CD4-positive, alpha-beta T cell (primary cell): Measurements from ENCODE around the gene FAM3A. TPM values are rescaled to one million over a fixed set of nuclear protein-coding genes. Genes with fewer than 3 reads are reported as not detected.

ENCODE experiments used
- ATAC-seq: fragments of 200-7000 bp; cut with Tn5 transposase; one replicate; pipeline ENCODE4 v1.10.0; 2022; ENCODE audit warnings: mild to moderate bottlenecking; ENCODE audit not compliant: poor library complexity
- CTCF ChIA-PET: fragments of 350-600 bp; sonication (Branson Sonifier 250); formaldehyde crosslinking; loops from one replicate; lab custom pipeline; 2021; ENCODE audit warnings: antibody characterized with exemption, inconsistent platforms; lab: Charles Lee
- POLR2A ChIA-PET: fragments of 350-600 bp; sonication (Branson Sonifier 250); formaldehyde crosslinking; loops from one replicate; lab custom pipeline; 2021; ENCODE audit warnings: antibody characterized with exemption, inconsistent platforms; lab: Charles Lee
- DNase-seq, 14 experiments: peaks; one replicate each; pipeline ENCODE4 v3.0.0-alpha.2; 2013 to 2020; ENCODE audit warnings: mixed read lengths in 2 of 14
- H3K27ac ChIP-seq, 2 donors: one replicate each; pipeline versions ENCODE4 v1.5.1 to v1.7.0; 2013; ENCODE audit warnings: low read length in 2 of 2, low read depth in 1 of 2, mild to moderate bottlenecking in 1 of 2
- H3K27me3 ChIP-seq, 2 experiments: 1 replicate in 1 of 2; 2 replicates in 1 of 2; pipeline versions ENCODE4 v1.6.1 to v1.7.0; 2013; ENCODE audit warnings: low read length in 2 of 2, control low read depth in 1 of 2, mild to moderate bottlenecking in 1 of 2, moderate library complexity in 1 of 2; ENCODE audit not compliant: insufficient read depth in 2 of 2, control insufficient read depth in 1 of 2
- H3K36me3 ChIP-seq: one replicate; pipeline ENCODE4 v1.6.1; 2013; ENCODE audit warnings: low read length, control low read depth; ENCODE audit not compliant: insufficient read depth
- H3K4me1 ChIP-seq: one replicate; pipeline ENCODE4 v1.6.1; 2013; ENCODE audit warnings: low read length, control low read depth; ENCODE audit not compliant: insufficient read depth
- H3K4me3 ChIP-seq: one replicate; pipeline ENCODE4 v1.5.1; 2013; ENCODE audit warnings: mild to moderate bottlenecking, low read length, moderate library complexity
- H3K9me3 ChIP-seq, 2 experiments: 1 replicate in 1 of 2; 2 replicates in 1 of 2; pipeline versions ENCODE4 v1.6.1 to v1.7.0; 2013; ENCODE audit warnings: low read length in 2 of 2, mild to moderate bottlenecking in 2 of 2, control low read depth in 1 of 2, moderate library complexity in 1 of 2; ENCODE audit not compliant: control insufficient read depth in 1 of 2, insufficient read depth in 1 of 2
- H3K27ac Mint-ChIP-seq: one replicate; pipeline ENCODE4 v1.8.0; 2020; ENCODE audit warnings: mixed read lengths
- H3K27me3 Mint-ChIP-seq: one replicate; pipeline ENCODE4 v1.8.0; 2021; ENCODE audit warnings: mixed read lengths
- H3K36me3 Mint-ChIP-seq: one replicate; pipeline ENCODE4 v1.8.0; 2021; ENCODE audit warnings: low read depth, mixed read lengths
- H3K4me1 Mint-ChIP-seq: one replicate; pipeline ENCODE4 v1.8.0; 2021; ENCODE audit warnings: low read depth, mixed read lengths
- H3K4me3 Mint-ChIP-seq: one replicate; pipeline ENCODE4 v1.8.0; 2020; ENCODE audit warnings: mild to moderate bottlenecking, mixed read lengths
- H3K9me3 Mint-ChIP-seq: one replicate; pipeline ENCODE4 v1.8.0; 2020; ENCODE audit warnings: mixed read lengths
- intact Hi-C, 2 experiments: fragments of 100-400 bp; cut with DNase I in 1 of 2; cut with micrococcal nuclease in 1 of 2; formaldehyde crosslinking; loops; one replicate each; pipeline versions ENCODE4 v1.15.1 to v1.9.0; 2023 to 2025; cut with DNase I, micrococcal nuclease
- total RNA-seq, 174 experiments: library from RNA in 2 of 174; stranded (reverse) in 2 of 174; gene quantifications; one replicate each; pipeline ENCODE4 v1.2.3 and lab custom pipeline; 2021 to 2026
- TF ChIP-seq, protein P1 (sequence below): fragments of 200-600 bp; IDR thresholded peaks from one replicate; pipeline ENCODE4 v1.8.0; 2022; ENCODE audit warnings: antibody characterized with exemption, mild to moderate bottlenecking

Gene FAM3A
- total RNA-seq, 2 experiments from 2014 or later: 36.1 to 38.2 TPM

GRCh38 chrX:154481195-154481594 lies 34.8 kb downstream of the FAM3A start:
- TF ChIP-seq, protein P1, sequence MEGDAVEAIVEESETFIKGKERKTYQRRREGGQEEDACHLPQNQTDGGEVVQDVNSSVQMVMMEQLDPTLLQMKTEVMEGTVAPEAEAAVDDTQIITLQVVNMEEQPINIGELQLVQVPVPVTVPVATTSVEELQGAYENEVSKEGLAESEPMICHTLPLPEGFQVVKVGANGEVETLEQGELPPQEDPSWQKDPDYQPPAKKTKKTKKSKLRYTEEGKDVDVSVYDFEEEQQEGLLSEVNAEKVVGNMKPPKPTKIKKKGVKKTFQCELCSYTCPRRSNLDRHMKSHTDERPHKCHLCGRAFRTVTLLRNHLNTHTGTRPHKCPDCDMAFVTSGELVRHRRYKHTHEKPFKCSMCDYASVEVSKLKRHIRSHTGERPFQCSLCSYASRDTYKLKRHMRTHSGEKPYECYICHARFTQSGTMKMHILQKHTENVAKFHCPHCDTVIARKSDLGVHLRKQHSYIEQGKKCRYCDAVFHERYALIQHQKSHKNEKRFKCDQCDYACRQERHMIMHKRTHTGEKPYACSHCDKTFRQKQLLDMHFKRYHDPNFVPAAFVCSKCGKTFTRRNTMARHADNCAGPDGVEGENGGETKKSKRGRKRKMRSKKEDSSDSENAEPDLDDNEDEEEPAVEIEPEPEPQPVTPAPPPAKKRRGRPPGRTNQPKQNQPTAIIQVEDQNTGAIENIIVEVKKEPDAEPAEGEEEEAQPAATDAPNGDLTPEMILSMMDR: no peak
- Mint-ChIP-seq H3K4me1 (peaks cover 26% of the 10 kb centered on the region), H3K9me3 (no peaks in the 10 kb centered on the region), H3K4me3 (no peak overlapping the region), H3K27ac (peak overlapping the region; percentile 12), H3K27me3 (no peaks in the 10 kb centered on the region), H3K36me3 (no peaks in the 10 kb centered on the region)
- ChIA-PET POLR2A (no interaction called here), CTCF (no interaction called here)
- no peaks in the 10 kb centered on the region for H3K9me3 ChIP-seq
- peaks cover 16% of the 10 kb centered on the region for H3K36me3 ChIP-seq
- intact Hi-C loops: loop anchor here in 1 of 2 experiments (10.0 kb wide), 1 partner anchor 46 kb away; the partner anchor contains the start of gene GDI1
- ATAC-seq (no peak), DNase-seq (no peak)
- H3K4me3 ChIP-seq: no peak overlapping the region
- no peaks in the 10 kb centered on the region for H3K27me3 ChIP-seq
- H3K4me1 ChIP-seq: peaks cover 46% of the 10 kb centered on the region
- H3K27ac ChIP-seq: no peak overlapping the region

DNA sequence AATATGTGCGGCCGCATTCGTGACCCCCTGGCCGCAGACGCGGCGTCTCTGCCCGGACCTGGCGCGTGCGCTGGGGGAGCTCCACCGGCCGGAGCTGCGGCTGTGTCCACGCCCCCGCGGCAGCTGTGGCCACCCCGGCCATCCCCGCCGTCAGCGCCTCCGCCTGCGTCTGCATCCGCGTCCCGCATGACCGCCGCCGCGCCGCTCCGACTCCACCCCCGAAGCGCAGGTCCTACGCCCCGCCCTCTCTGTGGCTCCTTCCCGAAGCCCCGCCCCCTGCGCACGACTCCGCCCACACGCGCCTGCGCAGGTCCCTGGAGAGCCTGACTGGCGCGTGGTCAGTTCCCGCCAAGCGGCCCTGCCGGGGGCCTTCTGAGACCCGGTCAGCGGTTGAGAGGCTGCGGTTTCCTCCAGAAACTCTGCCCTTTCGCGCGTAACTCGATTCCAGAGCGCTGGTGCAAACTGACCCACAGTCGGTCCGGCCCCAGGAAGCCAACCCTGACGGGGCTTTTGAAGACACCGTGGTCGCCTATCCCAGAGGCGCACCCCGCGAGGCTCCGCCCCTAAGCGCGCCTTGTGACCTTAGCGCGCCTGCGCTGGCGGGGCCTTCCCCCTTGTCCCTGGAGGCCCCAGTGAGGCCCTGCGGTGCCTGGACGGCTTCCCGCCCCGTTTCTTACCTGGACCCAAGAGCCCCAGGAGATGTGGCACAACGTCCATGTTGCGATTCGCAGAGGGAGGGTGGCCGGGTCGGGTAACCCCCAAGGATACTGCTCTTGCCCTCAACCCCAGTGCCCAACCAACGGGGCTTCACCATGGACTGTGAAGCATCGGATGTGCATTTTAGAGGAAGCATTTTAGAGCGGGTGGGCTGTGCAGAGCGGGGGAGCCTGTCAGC lies 37.1 kb downstream of the FAM3A start, which contains the start of gene LAGE3:
TSS of gene LAGE3 (minus strand) at position 554 of the 895 bp plus-strand sequence. CDS start at position 188, 366 bp downstream.
- H3K9me3 Mint-ChIP-seq: no peaks in the 10 kb centered on the region
- Histone ChIP-seq H3K4me3 (peak within 1 kb of the TSS; percentile 56), H3K36me3 (peaks cover 2% of the 10 kb centered on the region), H3K27me3 (no peaks in the 10 kb centered on the region), H3K9me3 (no peaks in the 10 kb centered on the region), H3K4me1 (peaks cover 28% of the 10 kb centered on the region), H3K27ac (peak within 1 kb of the TSS; percentile 72 to 74)
- ATAC-seq: peak; percentile 90
- H3K36me3 Mint-ChIP-seq: no peaks in the 10 kb centered on the region
- intact Hi-C loops: loop anchor here in 1 of 2 experiments (1.0 to 5.0 kb wide), 2 partner anchors 21 to 38 kb away; partner anchors contain the start of genes FAM3A and PLXNA3
- H3K27me3 Mint-ChIP-seq: no peaks in the 10 kb centered on the region
- H3K4me1 Mint-ChIP-seq: peaks cover 26% of the 10 kb centered on the region
- ChIA-PET CTCF (interaction anchor here (1.1 kb wide), 1 partner anchor 11 kb away, joined by 3 read pairs; the partner anchor contains the start of gene SLC10A3), POLR2A (interaction anchor here (0.7 to 1.5 kb wide), 7 partner anchors 8 to 81 kb away, joined by 3 to 8 read pairs (median 3); partner anchors contain the start of genes FAM3A, FAM50A, PLXNA3 and RPL10)
- peak within 1 kb of the TSS; percentile 90 for H3K27ac Mint-ChIP-seq
- peak within 1 kb of the TSS; percentile 85 for H3K4me3 Mint-ChIP-seq
- peak; percentile 86 to 96 (median 92) for DNase-seq
- TF ChIP-seq, protein P1: no peak

- TF ChIP-seq, protein P1: no peak
- peaks cover 24% of the 10 kb centered on the region for H3K4me1 ChIP-seq
- intact Hi-C loops: loop anchor here in 1 of 2 experiments (1.0 to 5.0 kb wide), 2 partner anchors 20 to 39 kb away; partner anchors contain the start of genes FAM3A and PLXNA3
- ChIA-PET CTCF (interaction anchor here (1.1 kb wide), 1 partner anchor 12 kb away, joined by 3 read pairs; the partner anchor contains the start of gene SLC10A3), POLR2A (interaction anchor here (0.7 to 1.5 kb wide), 8 partner anchors 9 to 80 kb away, joined by 3 to 8 read pairs (median 3); partner anchors contain the start of genes FAM3A, PLXNA3, RPL10 and UBL4A)
- ATAC-seq: no peak
- peak overlapping the region; percentile 56 for H3K4me3 ChIP-seq
- no peaks in the 10 kb centered on the region for H3K9me3 ChIP-seq
- Mint-ChIP-seq H3K4me3 (peak overlapping the region; percentile 78), H3K36me3 (peaks cover 7% of the 10 kb centered on the region), H3K27ac (peak overlapping the region; percentile 90), H3K27me3 (no peaks in the 10 kb centered on the region), H3K4me1 (peaks cover 26% of the 10 kb centered on the region), H3K9me3 (no peaks in the 10 kb centered on the region)
- H3K27ac ChIP-seq: peak overlapping the region; percentile 34 to 74
- DNase-seq: no peak
- H3K36me3 ChIP-seq: no peaks in the 10 kb centered on the region
- no peaks in the 10 kb centered on the region for H3K27me3 ChIP-seq
Measured at GRCh38 chrX:154477891-154478477, 38.0 kb downstream of the FAM3A start.
